Measurements from ENCODE around the gene RASGEF1C.

DNA sequence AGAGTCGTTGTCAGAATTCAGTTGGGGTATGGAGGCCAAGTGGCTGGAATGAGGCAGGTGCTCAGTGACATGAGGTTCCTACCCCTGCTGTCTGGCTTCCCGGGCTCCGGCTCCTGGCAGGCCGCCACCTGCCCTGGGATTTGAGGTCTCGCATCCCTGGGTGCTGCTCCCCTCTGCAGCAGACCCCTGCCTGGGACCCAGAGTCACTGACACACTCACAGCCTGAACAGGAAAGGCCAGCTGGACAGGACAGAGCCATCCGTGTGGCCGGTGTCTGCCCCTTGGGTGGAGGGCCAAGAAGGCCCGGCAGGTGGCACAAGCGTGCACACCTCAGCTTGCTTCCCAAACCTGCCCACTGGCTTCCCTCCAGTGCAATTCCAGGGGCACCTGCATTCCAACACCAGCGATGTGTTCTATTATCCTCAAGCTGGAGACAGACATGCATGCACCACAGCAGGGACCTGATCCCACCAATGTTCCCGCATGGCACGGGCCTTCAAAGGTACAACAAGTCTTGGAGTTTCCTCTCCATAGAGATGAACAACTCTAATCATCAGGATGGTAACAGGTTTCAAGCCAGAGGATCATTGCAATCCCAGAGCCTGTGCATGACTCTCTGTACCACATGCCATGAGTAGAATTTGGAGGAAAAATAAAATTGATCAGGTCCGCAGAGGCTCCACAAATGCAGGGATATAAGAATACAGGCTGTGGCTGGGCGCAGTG, 91.8 kb downstream of the RASGEF1C start:
- TF ChIP-seq RAD51 (IDR thresholded peaks at IDR 0.05; ENCODE audit: borderline replicate concordance), result no peak
- TF ChIP-seq, protein P1, sequence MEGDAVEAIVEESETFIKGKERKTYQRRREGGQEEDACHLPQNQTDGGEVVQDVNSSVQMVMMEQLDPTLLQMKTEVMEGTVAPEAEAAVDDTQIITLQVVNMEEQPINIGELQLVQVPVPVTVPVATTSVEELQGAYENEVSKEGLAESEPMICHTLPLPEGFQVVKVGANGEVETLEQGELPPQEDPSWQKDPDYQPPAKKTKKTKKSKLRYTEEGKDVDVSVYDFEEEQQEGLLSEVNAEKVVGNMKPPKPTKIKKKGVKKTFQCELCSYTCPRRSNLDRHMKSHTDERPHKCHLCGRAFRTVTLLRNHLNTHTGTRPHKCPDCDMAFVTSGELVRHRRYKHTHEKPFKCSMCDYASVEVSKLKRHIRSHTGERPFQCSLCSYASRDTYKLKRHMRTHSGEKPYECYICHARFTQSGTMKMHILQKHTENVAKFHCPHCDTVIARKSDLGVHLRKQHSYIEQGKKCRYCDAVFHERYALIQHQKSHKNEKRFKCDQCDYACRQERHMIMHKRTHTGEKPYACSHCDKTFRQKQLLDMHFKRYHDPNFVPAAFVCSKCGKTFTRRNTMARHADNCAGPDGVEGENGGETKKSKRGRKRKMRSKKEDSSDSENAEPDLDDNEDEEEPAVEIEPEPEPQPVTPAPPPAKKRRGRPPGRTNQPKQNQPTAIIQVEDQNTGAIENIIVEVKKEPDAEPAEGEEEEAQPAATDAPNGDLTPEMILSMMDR (CRISPR knock-in tag; IDR thresholded peaks at IDR 0.05), result peak; percentile 76
- TF ChIP-seq, protein P2, sequence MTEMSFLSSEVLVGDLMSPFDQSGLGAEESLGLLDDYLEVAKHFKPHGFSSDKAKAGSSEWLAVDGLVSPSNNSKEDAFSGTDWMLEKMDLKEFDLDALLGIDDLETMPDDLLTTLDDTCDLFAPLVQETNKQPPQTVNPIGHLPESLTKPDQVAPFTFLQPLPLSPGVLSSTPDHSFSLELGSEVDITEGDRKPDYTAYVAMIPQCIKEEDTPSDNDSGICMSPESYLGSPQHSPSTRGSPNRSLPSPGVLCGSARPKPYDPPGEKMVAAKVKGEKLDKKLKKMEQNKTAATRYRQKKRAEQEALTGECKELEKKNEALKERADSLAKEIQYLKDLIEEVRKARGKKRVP (CRISPR knock-in tag; IDR thresholded peaks at IDR 0.05), result no peak
- TF ChIP-seq ZKSCAN8 (CRISPR knock-in tag; IDR thresholded peaks at IDR 0.05; ENCODE audit: borderline replicate concordance), result no peak
- TF ChIP-seq TOE1 (CRISPR knock-in tag; IDR thresholded peaks at IDR 0.05), result no peak
